H9 (cell line): ENCODE measurements around the gene LINGO3. TPM values are rescaled to one million over a fixed set of nuclear protein-coding genes. Genes with fewer than 3 reads are reported as not detected.
A peak's percentile ranks its signal among the peaks of the same experiment; 100 is the strongest.

Source experiments
- DNase-seq: peaks from one replicate; pipeline ENCODE4 v3.0.0-alpha.2; 2017
- H2AFZ ChIP-seq: one replicate; pipeline ENCODE4 v1.6.1; 2013; ENCODE audit warnings: mild to moderate bottlenecking, low read length, control low read depth, moderate library complexity
- H2AK5ac ChIP-seq: 2 replicates; pipeline ENCODE4 v1.6.1; 2013; ENCODE audit warnings: low read length, control low read depth, mixed read lengths; ENCODE audit not compliant: insufficient read length
- H2BK120ac ChIP-seq: one replicate; pipeline ENCODE4 v1.6.1; 2013; ENCODE audit warnings: low read depth, mild to moderate bottlenecking, low read length, control low read depth, inconsistent platforms; ENCODE audit not compliant: poor library complexity, severe bottlenecking
- H2BK12ac ChIP-seq: 2 replicates; pipeline ENCODE4 v1.6.1; 2013; ENCODE audit warnings: low read length, control low read depth, mixed read lengths, low read depth; ENCODE audit not compliant: insufficient read length
- H2BK15ac ChIP-seq: 2 replicates; pipeline ENCODE4 v1.6.1; 2013; ENCODE audit warnings: low read depth, low read length, control low read depth
- H2BK20ac ChIP-seq: one replicate; pipeline ENCODE4 v1.6.1; 2013; ENCODE audit warnings: low read depth, mild to moderate bottlenecking, low read length, control low read depth, inconsistent platforms; ENCODE audit not compliant: poor library complexity, severe bottlenecking
- H2BK5ac ChIP-seq: 2 replicates; pipeline ENCODE4 v1.6.1; 2013; ENCODE audit warnings: low read length, control low read depth, mixed read lengths; ENCODE audit not compliant: insufficient read length
- H3K14ac ChIP-seq: 2 replicates; pipeline ENCODE4 v1.6.1; 2013; ENCODE audit warnings: low read length, control low read depth; ENCODE audit not compliant: insufficient read depth
- H3K18ac ChIP-seq: 2 replicates; pipeline ENCODE4 v1.6.1; 2013; ENCODE audit warnings: low read depth, mild to moderate bottlenecking, mixed read lengths, low read length, control low read depth; ENCODE audit not compliant: insufficient read length
- H3K23ac ChIP-seq: 2 replicates; pipeline ENCODE4 v1.6.1; 2013; ENCODE audit warnings: low read length, control low read depth, mixed read lengths, low read depth; ENCODE audit not compliant: insufficient read length
- H3K23me2 ChIP-seq: 2 replicates; pipeline ENCODE4 v1.6.1; 2013; ENCODE audit warnings: low read depth, mild to moderate bottlenecking, mixed read lengths, low read length, control low read depth; ENCODE audit not compliant: insufficient read length, poor library complexity, severe bottlenecking
- H3K27ac ChIP-seq: 2 replicates; pipeline ENCODE4 v1.5.1; 2013; ENCODE audit warnings: low read length, control low read depth, mixed read lengths, low read depth; ENCODE audit not compliant: insufficient read length
- H3K27me3 ChIP-seq: 2 replicates; pipeline ENCODE4 v1.6.1; 2013; ENCODE audit warnings: low read length, control low read depth, inconsistent platforms; ENCODE audit not compliant: insufficient read depth
- H3K4ac ChIP-seq: 2 replicates; pipeline ENCODE4 v1.6.1; 2013; ENCODE audit warnings: low read depth, mild to moderate bottlenecking, control low read depth, inconsistent platforms, low read length, moderate library complexity
- H3K4me1 ChIP-seq: 2 replicates; pipeline ENCODE4 v1.6.1; 2013; ENCODE audit warnings: low read length, control low read depth, inconsistent platforms; ENCODE audit not compliant: insufficient read depth
- H3K4me2 ChIP-seq: 2 replicates; pipeline ENCODE4 v1.6.1; 2013; ENCODE audit warnings: low read length, control low read depth, mixed read lengths; ENCODE audit not compliant: insufficient read length, insufficient read depth
- H3K56ac ChIP-seq: 2 replicates; pipeline ENCODE4 v1.6.1; 2013; ENCODE audit warnings: low read depth, mild to moderate bottlenecking, mixed read lengths, low read length, control low read depth; ENCODE audit not compliant: insufficient read length
- H3K79me1 ChIP-seq: 2 replicates; pipeline ENCODE4 v1.6.1; 2013; ENCODE audit warnings: low read depth, mild to moderate bottlenecking, moderate library complexity, low read length, control low read depth, inconsistent platforms; ENCODE audit not compliant: insufficient read depth, poor library complexity, severe bottlenecking
- H3K79me2 ChIP-seq: 2 replicates; pipeline ENCODE4 v1.6.1; 2013; ENCODE audit warnings: low read length, control low read depth, inconsistent platforms; ENCODE audit not compliant: insufficient read depth
- H3K9ac ChIP-seq: 2 replicates; pipeline ENCODE4 v1.6.1; 2013; ENCODE audit warnings: low read length, control low read depth, mixed read lengths; ENCODE audit not compliant: insufficient read length; ENCODE audit errors: extremely low read depth
- H3K9me3 ChIP-seq: one replicate; pipeline ENCODE4 v1.6.1; 2013; ENCODE audit warnings: low read depth, low read length, inconsistent platforms; ENCODE audit not compliant: control insufficient read depth
- H3T11ph ChIP-seq: one replicate; pipeline ENCODE4 v1.6.1; 2013; ENCODE audit warnings: mild to moderate bottlenecking, low read length, control low read depth, inconsistent platforms
- H4K20me1 ChIP-seq: one replicate; pipeline ENCODE4 v1.6.1; 2013; ENCODE audit not compliant: control insufficient read depth, insufficient read length, insufficient read depth
- H4K5ac ChIP-seq: 2 replicates; pipeline ENCODE4 v1.6.1; 2013; ENCODE audit warnings: low read depth, mild to moderate bottlenecking, mixed read lengths, low read length, control low read depth; ENCODE audit not compliant: insufficient read length
- H4K8ac ChIP-seq: replicated peaks from 2 replicates; pipeline ENCODE4 v1.6.1; 2013; ENCODE audit warnings: low read length, control low read depth, mixed read lengths, low read depth; ENCODE audit not compliant: insufficient read length
- H4K91ac ChIP-seq: 2 replicates; pipeline ENCODE4 v1.6.1; 2013; ENCODE audit warnings: low read depth, mild to moderate bottlenecking, moderate library complexity, mixed read lengths, low read length, control low read depth; ENCODE audit not compliant: insufficient read length
- H3K27ac Mint-ChIP-seq, 3 experiments: 2 replicates in 2 of 3; 3 replicates in 1 of 3; pipeline ENCODE4 v1.8.0; 2020 to 2021; ENCODE audit warnings: mixed read lengths in 3 of 3, mild to moderate bottlenecking in 1 of 3, moderate library complexity in 1 of 3
- H3K27me3 Mint-ChIP-seq: 2 replicates; pipeline ENCODE4 v1.8.0; 2021; ENCODE audit warnings: low read depth, mild to moderate bottlenecking, moderate library complexity, mixed read lengths
- H3K36me3 Mint-ChIP-seq, 3 experiments: 2 replicates in 2 of 3; 3 replicates in 1 of 3; pipeline ENCODE4 v1.8.0; 2020 to 2021; ENCODE audit warnings: low read depth in 3 of 3, mixed read lengths in 3 of 3; ENCODE audit not compliant: insufficient read depth in 1 of 3
- H3K4me1 Mint-ChIP-seq, 2 experiments: 2 replicates each; pipeline ENCODE4 v1.8.0; 2020; ENCODE audit warnings: mixed read lengths in 2 of 2
- H3K4me3 Mint-ChIP-seq, 2 experiments: 2 replicates in 1 of 2; 3 replicates in 1 of 2; pipeline ENCODE4 v1.8.0; 2020 to 2021; ENCODE audit warnings: mild to moderate bottlenecking in 2 of 2, mixed read lengths in 2 of 2, moderate library complexity in 1 of 2
- H3K9me3 Mint-ChIP-seq, 2 experiments: 2 replicates in 1 of 2; 3 replicates in 1 of 2; pipeline ENCODE4 v1.8.0; 2020; ENCODE audit warnings: mild to moderate bottlenecking in 2 of 2, mixed read lengths in 2 of 2, moderate library complexity in 1 of 2
- CTCF ChIP-seq: fragments of 200-600 bp; sonication (generic); conservative IDR thresholded peaks from 3 replicates; pipeline ENCODE4 v1.8.0; 2021; ENCODE audit warnings: antibody characterized with exemption, mild to moderate bottlenecking
- WGBS: extraction: QIAGEN DNeasy Blood & Tissue Kit; methylation state at CpG from one replicate; pipeline ENCODE4 v1.1.7; 2013; ENCODE audit warnings: missing lambda C conversion rate, low lambda C conversion rate, mixed read lengths; ENCODE audit not compliant: insufficient read length; ENCODE audit errors: extremely low coverage; 5-methylcytosine and 5-hydroxymethylcytosine counted together
- total RNA-seq: library from RNA; stranded (reverse); gene quantifications from 2 replicates; pipeline ENCODE4 v1.2.1, GENCODE V29; 2021

Gene LINGO3
- total RNA-seq, 1 experiment from 2014 or later = 0.28 TPM

GRCh38 chr19:2290441-2291184, 17.3 kb downstream of the LINGO3 start:
- DNase-seq = peak; percentile 67
- Histone ChIP-seq H2BK12ac (no peak overlapping the region), H3K56ac (no peak overlapping the region), H3K27me3 (peaks cover 35% of the 10 kb centered on the region; the same call in 1 of the 2 replicates), H2BK120ac (no peak overlapping the region), H3K27ac (no peak overlapping the region), H3T11ph (no peak overlapping the region), H3K9me3 (no peaks in the 10 kb centered on the region), H2BK5ac (no peak overlapping the region), H4K91ac (no peak overlapping the region), H4K5ac (no peak overlapping the region), H3K79me2 (no peaks in the 10 kb centered on the region), H3K23me2 (no peaks in the 10 kb centered on the region), H3K4ac (no peak overlapping the region), H3K18ac (no peak overlapping the region), H3K14ac (no peak overlapping the region; the same call in 1 of the 2 replicates), H4K8ac (no peak overlapping the region), H2AFZ (no peak overlapping the region), H3K79me1 (no peaks in the 10 kb centered on the region), H3K4me2 (peak overlapping the region; percentile 65), H3K23ac (no peak overlapping the region), H2BK15ac (no peak overlapping the region; the same call in 1 of the 2 replicates), H4K20me1 (no peaks in the 10 kb centered on the region), H3K9ac (no peak overlapping the region), H3K4me1 (no peaks in the 10 kb centered on the region), H2BK20ac (no peak overlapping the region), H2AK5ac (no peak overlapping the region)
- Mint-ChIP-seq H3K36me3 (peaks cover 0 to 7% (median 4%) of the 10 kb centered on the region in 3 experiments; a peak in 3 of 7 replicates), H3K27ac (no peak overlapping the region), H3K27me3 (peaks cover 95% of the 10 kb centered on the region), H3K9me3 (peaks cover 5 to 6% of the 10 kb centered on the region in 2 experiments; a peak in 3 of 5 replicates), H3K4me1 (peaks cover 7 to 21% of the 10 kb centered on the region in 2 experiments; a peak in 3 of 4 replicates), H3K4me3 (peak overlapping the region; percentile 42 to 64; a peak in 3 of 5 replicates)
- WGBS = no CpG with 5 or more reads among the region's 82 CpGs
- no peak for TF ChIP-seq CTCF
